Fibroblast of pulmonary artery (primary cell): ENCODE data around the gene CRYBA2.

ENCODE experiments used
- DNase-seq: peaks from one replicate; pipeline ENCODE4 v3.0.0-alpha.2; 2010; ENCODE audit warnings: low read depth
- H3K4me3 ChIP-seq: replicated peaks from 2 replicates; pipeline ENCODE4 v1.5.1; 2011; ENCODE audit warnings: low read depth, mild to moderate bottlenecking, control low read depth, low read length, moderate library complexity
- TF ChIP-seq, protein P1 (sequence below): IDR thresholded peaks from 2 replicates; pipeline ENCODE4 v1.5.1; 2011; ENCODE audit warnings: mild to moderate bottlenecking, control low read depth, low read length, inconsistent platforms; ENCODE audit errors: missing control alignments

The CRYBA2 gene

DNA sequence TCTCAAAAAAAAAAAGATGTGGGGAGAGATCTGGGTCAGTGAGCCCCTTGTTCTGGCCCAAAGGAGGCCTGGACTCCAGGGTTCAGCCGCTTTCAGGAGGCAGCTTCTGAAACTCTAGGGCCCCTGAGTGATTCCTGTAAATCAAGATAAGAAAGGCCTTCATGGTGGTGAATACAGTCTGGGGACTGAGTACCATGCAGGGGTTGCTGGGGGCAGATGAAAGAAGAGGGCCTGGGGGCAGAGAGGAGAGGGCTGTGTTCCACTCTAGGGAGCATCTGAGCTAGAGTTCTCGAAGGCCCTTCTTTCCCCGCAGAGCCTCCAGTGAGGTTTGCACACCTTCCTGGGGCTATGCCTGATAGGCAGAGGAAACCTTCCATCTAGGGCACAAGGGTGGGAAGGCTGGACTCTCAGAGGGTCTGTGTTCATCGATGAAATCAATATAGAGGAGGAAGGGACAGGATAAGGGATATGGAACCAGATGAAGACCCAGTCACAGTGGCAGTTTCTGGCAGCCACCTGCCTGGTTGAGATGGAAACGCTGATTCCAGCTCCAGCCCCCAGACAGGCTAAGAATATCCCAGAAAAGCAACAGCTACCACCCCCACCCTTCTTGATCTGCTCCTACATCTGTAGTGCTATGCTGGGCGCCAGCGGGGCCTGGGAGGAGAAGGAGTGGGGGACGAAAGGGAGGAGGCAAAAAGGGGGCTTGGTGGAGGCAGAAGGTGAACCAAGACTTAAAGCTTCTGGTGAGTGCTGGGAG, 38.5 kb downstream of the CRYBA2 start:
- DNase-seq = no peak
- no peak overlapping the region for H3K4me3 ChIP-seq
- TF ChIP-seq, protein P1, sequence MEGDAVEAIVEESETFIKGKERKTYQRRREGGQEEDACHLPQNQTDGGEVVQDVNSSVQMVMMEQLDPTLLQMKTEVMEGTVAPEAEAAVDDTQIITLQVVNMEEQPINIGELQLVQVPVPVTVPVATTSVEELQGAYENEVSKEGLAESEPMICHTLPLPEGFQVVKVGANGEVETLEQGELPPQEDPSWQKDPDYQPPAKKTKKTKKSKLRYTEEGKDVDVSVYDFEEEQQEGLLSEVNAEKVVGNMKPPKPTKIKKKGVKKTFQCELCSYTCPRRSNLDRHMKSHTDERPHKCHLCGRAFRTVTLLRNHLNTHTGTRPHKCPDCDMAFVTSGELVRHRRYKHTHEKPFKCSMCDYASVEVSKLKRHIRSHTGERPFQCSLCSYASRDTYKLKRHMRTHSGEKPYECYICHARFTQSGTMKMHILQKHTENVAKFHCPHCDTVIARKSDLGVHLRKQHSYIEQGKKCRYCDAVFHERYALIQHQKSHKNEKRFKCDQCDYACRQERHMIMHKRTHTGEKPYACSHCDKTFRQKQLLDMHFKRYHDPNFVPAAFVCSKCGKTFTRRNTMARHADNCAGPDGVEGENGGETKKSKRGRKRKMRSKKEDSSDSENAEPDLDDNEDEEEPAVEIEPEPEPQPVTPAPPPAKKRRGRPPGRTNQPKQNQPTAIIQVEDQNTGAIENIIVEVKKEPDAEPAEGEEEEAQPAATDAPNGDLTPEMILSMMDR = no peak

GRCh38 chr2:218953366-218953954, 39.8 kb downstream of the CRYBA2 start:
- TF ChIP-seq, protein P1 = no peak
- no peak overlapping the region for H3K4me3 ChIP-seq
- no peak for DNase-seq

GRCh38 chr2:218952160-218952559, 41.1 kb downstream of the CRYBA2 start:
- H3K4me3 ChIP-seq = no peak overlapping the region
- no peak for DNase-seq
- TF ChIP-seq, protein P1 = no peak

DNA sequence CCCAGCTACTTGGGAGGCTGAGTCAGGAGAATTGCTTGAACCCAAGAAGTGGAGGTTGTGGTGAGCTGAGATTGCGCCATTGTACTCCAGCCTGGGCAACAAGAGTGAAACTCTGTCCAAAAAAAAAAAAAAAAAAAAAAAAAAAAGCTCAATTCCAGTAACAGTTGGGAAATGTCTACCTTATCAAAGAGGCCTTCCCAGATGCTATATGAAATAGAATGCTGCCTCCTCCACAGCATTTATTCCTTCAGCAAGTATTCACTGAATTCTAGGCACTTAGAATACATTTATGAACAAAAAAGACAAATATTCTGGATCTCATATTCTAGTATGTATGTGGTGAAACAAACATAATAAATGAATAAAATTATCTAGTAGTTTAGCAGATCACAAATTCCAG, 46.6 kb downstream of the CRYBA2 start:
- DNase-seq = peak; percentile 31
- TF ChIP-seq, protein P1 = no peak
- H3K4me3 ChIP-seq = no peak overlapping the region

DNA sequence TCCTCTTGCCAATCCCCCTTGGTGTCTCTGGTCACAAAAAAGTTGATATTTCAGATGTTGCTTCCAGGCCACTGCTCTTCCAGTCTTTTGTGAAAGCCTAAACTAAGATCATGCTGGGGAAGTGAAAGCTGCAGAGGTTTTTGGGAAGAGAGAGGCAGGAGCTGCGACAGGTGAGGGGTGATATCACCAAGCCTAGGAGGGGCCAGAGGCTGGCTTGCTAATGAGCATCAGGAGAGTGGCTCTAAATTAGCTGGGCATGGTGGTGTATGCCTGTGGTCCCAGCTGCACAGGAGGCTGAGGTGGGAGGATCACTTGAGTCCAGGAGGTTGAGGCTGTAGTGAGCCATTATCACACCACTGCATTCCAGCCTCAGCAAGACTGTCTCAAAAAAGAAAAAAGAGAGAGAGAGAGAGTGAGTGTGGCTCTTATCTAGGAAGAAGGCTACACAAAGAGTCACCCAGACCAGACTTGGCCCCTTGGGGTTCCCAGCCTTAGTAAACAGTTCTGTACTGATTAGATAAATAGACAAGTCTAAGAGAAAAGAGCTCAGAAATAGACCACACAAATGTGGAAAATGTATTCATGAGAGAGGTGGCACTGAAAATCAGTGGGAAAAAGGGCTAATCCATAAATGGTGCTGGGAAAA, 48.3 kb downstream of the CRYBA2 start:
- H3K4me3 ChIP-seq = no peak overlapping the region
- TF ChIP-seq, protein P1 = no peak
- DNase-seq = no peak
